NB4 (cell line): ENCODE measurements around the gene NFYA.

Experiments
- POLR2A ChIP-seq: IDR thresholded peaks from 2 replicates; pipeline ENCODE4 v1.6.1; 2011; ENCODE audit warnings: mild to moderate bottlenecking; ENCODE audit not compliant: insufficient read length; ENCODE audit errors: extremely low read depth
- TF ChIP-seq, protein P1 (sequence below): IDR thresholded peaks from one replicate; pipeline ENCODE4 v1.5.1; 2012; ENCODE audit warnings: low read depth, low read length
- TF ChIP-seq, protein P2 (sequence below): IDR thresholded peaks from 2 replicates; pipeline ENCODE4 v1.6.1; 2011; ENCODE audit warnings: low read depth, low read length

DNA sequence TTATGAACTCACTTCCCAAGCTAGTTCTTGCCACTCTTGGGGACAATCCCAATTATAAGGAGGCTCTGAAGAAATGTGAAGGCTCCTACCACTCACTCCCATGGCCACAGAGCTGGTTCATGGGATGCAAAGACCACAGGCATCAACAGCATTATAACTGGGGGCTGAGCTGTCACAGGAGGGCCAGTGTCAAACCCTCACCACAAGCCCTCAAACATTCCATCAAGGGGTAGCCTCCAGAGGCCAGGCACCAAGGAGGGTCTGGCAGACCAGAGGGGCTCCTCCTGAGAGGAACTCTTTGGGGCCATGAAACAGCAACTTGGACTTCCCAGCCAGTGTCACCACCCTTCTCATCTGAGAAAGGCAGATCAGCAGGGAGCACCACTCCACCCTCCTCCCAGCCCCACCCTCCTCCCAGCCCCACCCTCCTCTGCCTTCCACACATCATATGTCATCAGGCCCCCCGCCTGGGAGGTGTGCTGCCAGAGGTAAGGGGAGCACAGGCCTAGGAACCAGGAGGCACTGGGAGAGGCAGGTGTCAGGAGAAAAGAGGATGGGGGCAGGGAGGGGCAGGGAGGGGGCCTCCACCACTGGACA is 31.7 kb upstream of the NFYA start:
- TF ChIP-seq, protein P1, sequence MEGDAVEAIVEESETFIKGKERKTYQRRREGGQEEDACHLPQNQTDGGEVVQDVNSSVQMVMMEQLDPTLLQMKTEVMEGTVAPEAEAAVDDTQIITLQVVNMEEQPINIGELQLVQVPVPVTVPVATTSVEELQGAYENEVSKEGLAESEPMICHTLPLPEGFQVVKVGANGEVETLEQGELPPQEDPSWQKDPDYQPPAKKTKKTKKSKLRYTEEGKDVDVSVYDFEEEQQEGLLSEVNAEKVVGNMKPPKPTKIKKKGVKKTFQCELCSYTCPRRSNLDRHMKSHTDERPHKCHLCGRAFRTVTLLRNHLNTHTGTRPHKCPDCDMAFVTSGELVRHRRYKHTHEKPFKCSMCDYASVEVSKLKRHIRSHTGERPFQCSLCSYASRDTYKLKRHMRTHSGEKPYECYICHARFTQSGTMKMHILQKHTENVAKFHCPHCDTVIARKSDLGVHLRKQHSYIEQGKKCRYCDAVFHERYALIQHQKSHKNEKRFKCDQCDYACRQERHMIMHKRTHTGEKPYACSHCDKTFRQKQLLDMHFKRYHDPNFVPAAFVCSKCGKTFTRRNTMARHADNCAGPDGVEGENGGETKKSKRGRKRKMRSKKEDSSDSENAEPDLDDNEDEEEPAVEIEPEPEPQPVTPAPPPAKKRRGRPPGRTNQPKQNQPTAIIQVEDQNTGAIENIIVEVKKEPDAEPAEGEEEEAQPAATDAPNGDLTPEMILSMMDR = no peak
- TF ChIP-seq, protein P2, sequence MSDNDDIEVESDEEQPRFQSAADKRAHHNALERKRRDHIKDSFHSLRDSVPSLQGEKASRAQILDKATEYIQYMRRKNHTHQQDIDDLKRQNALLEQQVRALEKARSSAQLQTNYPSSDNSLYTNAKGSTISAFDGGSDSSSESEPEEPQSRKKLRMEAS = no peak
- no peak for TF ChIP-seq POLR2A
